NOMO-1 (cell line): ENCODE results near the gene DDX25.

ENCODE experiments used
- DNase-seq, 2 experiments: peaks; one replicate each; lab custom pipeline; 2025; ENCODE audit not compliant: unreplicated experiment in 2 of 2; lab: John Stamatoyannopoulos, UW

Gene DDX25

GRCh38 chr11:125968354-125968753 is 64.0 kb downstream of the DDX25 start:
- peak; percentile 80 to 84 for DNase-seq

GRCh38 chr11:125971618-125972017 is 67.3 kb downstream of the DDX25 start:
- no peak for DNase-seq

- no peak for DNase-seq
These were observed 70.0 kb downstream of the DDX25 start for GRCh38 chr11:125974284-125974683.

GRCh38 chr11:125975634-125976033 is 71.3 kb downstream of the DDX25 start:
- DNase-seq, result no peak

GRCh38 chr11:125976156-125976555 is 71.8 kb downstream of the DDX25 start:
- no peak for DNase-seq

GRCh38 chr11:125977333-125977732 is 73.0 kb downstream of the DDX25 start:
- DNase-seq, result no peak

DNA sequence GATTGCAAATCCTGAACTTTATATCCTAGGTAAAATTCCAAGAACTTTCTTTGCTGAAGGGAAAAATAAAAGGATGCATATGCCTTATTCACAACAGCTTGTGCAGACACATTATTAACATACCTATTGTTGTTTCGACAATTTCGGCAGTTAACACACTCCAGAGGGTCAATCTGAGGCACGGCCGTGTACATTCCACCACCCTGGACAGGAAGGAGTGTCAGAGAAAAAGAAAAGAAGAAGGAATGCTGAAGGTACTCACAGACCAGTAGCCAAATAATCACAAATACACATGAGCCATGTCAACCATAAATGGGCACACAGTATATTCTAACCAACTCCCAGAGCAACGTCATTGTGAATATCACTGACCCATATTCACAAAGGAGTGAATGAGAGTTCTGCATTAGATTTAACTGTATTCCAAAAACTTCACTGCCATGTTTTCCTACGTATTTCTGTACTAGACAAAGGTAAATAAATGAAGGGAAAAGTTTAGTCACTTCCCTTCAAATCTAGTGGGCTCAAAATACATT is 73.9 kb downstream of the DDX25 start:
- no peak for DNase-seq
